NT2/D1 (cell line): Measurements from ENCODE around the gene TLL2.

Source experiments
- SUZ12 ChIP-seq: IDR thresholded peaks from 2 replicates; pipeline ENCODE4 v1.6.1; 2011; ENCODE audit not compliant: insufficient read length, insufficient read depth; ENCODE audit errors: extremely low read depth
- YY1 ChIP-seq: IDR thresholded peaks from 2 replicates; pipeline ENCODE4 v1.6.1; 2011; ENCODE audit not compliant: insufficient read length, insufficient read depth
- ZNF274 ChIP-seq: IDR thresholded peaks from 2 replicates; pipeline ENCODE4 v1.6.1; 2011; ENCODE audit warnings: mild to moderate bottlenecking, low read depth, low read length

DNA sequence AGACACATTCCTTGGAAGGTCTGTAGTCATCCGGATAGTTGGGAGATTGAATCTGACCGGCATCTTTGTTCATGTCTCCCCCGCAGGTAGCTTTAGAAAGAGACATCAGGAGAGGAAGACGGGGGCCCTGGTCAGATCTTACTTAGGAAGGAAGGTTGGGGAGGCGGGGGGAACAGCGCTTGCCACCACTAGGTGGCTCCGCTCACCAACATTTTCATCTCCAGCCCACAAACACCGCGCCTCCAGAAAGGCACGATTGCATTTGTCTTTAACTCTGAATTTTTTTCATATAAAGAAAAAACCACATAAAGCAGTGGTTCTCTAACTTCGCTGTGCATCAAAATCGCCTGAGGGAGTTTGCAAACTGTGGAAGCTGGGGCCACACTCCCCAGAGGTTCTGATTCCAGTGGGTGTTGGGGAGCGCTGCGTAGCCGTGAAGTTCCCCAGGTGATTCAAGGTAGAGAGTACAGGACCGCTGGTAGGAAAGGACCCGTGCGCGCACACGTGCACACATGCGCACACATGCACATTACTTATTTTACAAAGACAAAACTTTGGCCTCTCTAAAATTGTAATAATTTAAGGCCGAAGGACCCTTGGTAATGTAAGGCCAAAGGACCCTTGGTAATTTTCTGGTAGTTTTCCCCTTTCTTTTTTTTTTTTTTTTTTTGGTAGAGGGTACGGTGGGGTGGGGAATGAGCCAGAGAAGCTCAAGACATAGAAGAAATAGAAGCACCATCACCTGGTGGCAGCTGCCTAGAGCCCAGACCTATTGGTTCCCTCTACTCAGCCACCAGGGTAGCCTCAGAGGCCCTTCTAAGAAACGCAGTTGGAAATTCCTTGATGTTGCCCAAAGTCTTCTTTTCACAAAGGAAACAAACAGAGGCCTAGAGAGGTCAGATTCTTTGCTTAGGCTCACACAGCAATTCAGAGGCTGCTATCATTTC lies 117.5 kb downstream of the TLL2 start:
- no peak for TF ChIP-seq YY1
- no peak for TF ChIP-seq SUZ12
- no peak for TF ChIP-seq ZNF274
